CD4-positive, alpha-beta T cell treated with Interferon alpha-2 for 1 hour (primary cell): Measurements from ENCODE around the gene ARHGAP26.
A peak's percentile ranks its signal among the peaks of the same experiment; 100 is the strongest.

ENCODE experiments used
- DNase-seq, 2 donors: peaks; one replicate each; pipeline ENCODE4 v3.0.0-alpha.2; 2020 to 2022

The ARHGAP26 gene

GRCh38 chr5:143025376-143025775, 255.2 kb downstream of the ARHGAP26 start:
- DNase-seq = no peak

GRCh38 chr5:143025971-143026370, 255.8 kb downstream of the ARHGAP26 start:
- DNase-seq = no peak

GRCh38 chr5:143026380-143026779, 256.2 kb downstream of the ARHGAP26 start:
- DNase-seq = no peak

- DNase-seq = no peak
Observed at GRCh38 chr5:143029293-143029692, 259.1 kb downstream of the ARHGAP26 start.

- DNase-seq = peak in 1 of 2 donors; percentile 50
Observed at GRCh38 chr5:143030349-143030748, 260.2 kb downstream of the ARHGAP26 start.

GRCh38 chr5:143031781-143032580, 261.8 kb downstream of the ARHGAP26 start:
- no peak for DNase-seq

- DNase-seq = no peak
Observed at GRCh38 chr5:143032581-143032836, 262.3 kb downstream of the ARHGAP26 start.

GRCh38 chr5:143033535-143034250, 263.5 kb downstream of the ARHGAP26 start:
- DNase-seq = no peak

- DNase-seq = no peak
Observed at GRCh38 chr5:143036146-143036927, 266.2 kb downstream of the ARHGAP26 start.

- no peak for DNase-seq
Observed at GRCh38 chr5:143037071-143037470, 266.9 kb downstream of the ARHGAP26 start.

GRCh38 chr5:143037708-143038107, 267.5 kb downstream of the ARHGAP26 start:
- no peak for DNase-seq

- DNase-seq = no peak
Observed at GRCh38 chr5:143040622-143041021, 270.4 kb downstream of the ARHGAP26 start.

GRCh38 chr5:143041461-143041860, 271.3 kb downstream of the ARHGAP26 start:
- no peak for DNase-seq

GRCh38 chr5:143041972-143042770, 272.0 kb downstream of the ARHGAP26 start:
- no peak for DNase-seq

- no peak for DNase-seq
Observed at GRCh38 chr5:143044265-143044664, 274.1 kb downstream of the ARHGAP26 start.

GRCh38 chr5:143045062-143045461, 274.9 kb downstream of the ARHGAP26 start:
- DNase-seq = no peak

GRCh38 chr5:143046314-143046713, 276.1 kb downstream of the ARHGAP26 start:
- no peak for DNase-seq

- no peak for DNase-seq
Observed at GRCh38 chr5:143047091-143047490, 276.9 kb downstream of the ARHGAP26 start.

- no peak for DNase-seq
Observed at GRCh38 chr5:143050183-143050582, 280.0 kb downstream of the ARHGAP26 start.

GRCh38 chr5:143051244-143052058, 281.3 kb downstream of the ARHGAP26 start:
- DNase-seq = no peak

GRCh38 chr5:143052967-143053682, 282.9 kb downstream of the ARHGAP26 start:
- no peak for DNase-seq
